NCI-H2227 (cell line): ENCODE measurements around the gene MRPL30.
A peak's percentile ranks its signal among the peaks of the same experiment; 100 is the strongest.
"Not testable (repeated sequence)": the region's sequence is repeated elsewhere in the genome, so short reads cannot be mapped to it uniquely, and the experiment has no call there.

Experiments
- DNase-seq: peaks from one replicate; lab custom pipeline; 2025; ENCODE audit not compliant: unreplicated experiment; lab: John Stamatoyannopoulos, UW

Gene MRPL30

DNA sequence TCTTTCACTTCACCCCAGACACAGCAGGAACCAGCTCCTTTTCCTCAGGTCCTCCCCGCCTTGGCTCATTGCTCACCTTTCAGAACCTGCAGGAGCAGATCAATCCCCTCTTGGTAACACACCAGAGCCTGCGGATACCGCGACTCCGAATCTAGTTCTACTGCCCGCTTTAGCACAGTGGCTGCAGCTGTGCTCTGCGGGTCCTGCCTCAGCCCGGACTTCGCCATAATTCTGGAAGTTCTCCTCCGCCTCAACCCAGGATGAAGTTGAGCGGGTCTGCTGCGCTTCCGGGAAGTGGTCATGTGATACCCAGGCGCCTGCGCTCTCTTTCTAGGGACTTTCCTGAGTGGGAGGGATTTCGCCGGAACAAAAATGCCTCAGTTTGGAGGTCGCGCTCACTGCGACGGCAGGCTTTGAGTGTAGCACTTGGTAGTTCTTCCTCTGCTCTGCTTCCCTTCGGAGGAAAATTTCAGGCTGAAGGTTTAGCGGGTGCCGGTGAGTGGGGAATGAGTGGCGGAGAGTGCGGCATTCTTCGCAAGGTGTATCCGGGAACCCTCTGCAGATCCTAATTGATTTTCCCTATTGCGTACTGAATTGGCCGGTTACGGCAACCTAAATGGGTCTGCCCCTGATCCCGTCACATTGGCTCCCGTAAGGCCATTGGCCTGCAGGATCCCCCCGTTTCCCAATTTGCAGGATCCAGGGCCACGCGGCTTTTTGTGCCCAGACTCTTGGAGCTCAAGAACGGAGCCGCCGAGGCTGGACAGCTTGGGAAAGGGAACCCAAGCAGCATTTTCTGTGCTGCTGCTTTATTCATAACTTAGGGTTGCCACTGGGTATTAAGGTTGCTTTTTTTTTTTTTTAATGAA, at the start of gene MRPL30, which contains the start of gene MITD1:
MRPL30 (plus strand) TSS at position 430 of the 869 bp plus-strand sequence. CDS start 5,020 bp downstream, outside the sequence.
MITD1 (minus strand) TSS at position 304 of the 869 bp plus-strand sequence; CDS start at position 227, 77 bp downstream.
- peak; percentile 97 for DNase-seq

DNA sequence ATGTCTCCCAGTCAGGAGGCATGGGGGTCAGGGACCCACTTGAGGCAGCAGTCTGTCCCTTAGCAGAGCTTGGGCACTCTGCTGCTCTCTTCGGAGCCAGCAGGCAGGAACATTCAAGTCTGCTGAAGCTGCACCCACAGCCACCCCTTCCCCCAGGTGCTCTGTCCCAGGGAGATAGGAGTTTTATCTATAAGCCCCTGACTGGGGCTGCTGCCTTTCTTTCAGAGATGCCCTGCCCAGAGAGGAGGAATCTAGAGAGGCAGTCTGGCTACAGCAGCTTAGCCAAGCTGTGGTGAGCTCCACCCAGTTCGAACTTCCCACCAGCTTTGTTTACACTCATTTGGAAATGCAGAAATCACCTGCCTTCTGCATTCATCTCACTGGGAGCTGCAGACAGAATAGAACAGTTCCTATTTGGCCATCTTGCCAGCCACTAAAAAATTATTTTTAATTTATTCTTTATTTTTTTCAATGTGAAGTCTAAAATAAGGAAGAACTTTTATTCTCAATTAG, 45.9 kb upstream of the MRPL30 start:
- not testable (repeated sequence) for DNase-seq

DNA sequence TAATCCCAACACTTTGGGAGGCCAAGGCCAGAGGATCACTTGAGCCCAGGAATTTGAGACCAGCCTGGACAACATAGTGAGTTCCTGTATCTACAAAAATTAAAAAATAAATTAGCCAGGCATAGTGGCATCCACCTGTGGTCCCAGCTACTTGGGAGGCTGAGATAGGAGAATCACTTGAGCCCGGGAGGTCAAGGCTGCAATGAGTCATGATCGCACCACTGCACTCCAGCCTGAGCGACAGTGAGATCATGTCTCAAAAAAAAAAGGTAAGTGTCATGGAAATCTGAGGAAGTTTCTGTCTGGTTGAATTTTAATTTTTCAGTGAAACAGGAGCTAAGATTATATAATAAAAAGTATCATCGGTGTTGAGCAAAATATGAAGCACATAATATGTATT, 42.0 kb upstream of the MRPL30 start:
- no peak for DNase-seq

DNA sequence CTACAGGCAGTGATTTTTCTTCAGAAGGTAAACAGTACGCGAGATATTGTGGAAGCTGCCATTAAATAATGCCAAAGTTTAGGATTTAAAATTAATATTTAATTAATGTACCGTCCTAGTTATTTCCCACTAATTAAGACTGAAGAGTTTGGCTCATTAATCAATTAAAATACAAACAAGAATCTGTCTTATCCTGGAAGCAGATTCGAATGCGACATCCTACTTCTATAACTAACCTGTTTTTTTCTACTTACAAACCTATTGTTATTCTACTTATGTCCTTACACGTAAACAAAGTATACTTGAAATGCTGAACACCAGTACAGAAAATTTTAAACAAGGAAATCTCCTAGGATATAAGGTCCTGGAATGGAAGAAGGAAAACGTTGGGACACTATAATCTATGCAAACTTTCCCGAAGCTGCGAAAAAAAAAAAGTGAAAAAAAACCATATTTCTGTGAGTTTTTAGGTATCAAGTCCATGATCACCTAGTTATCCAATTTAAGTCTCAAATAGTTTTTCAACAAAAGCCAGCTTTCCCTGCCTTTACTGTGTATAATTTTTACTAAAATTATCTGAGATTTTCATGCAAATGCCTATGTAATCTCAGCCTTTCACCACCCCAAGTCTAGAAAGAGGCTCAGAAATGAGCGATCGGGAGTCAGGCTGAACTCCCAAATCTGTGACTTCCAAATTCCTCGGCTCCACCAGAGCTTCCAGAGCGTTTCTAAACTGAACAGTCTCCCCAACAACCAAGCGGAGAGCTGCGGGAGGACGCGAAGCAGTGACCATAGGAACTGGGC, 40.7 kb upstream of the MRPL30 start:
- no peak for DNase-seq

DNA sequence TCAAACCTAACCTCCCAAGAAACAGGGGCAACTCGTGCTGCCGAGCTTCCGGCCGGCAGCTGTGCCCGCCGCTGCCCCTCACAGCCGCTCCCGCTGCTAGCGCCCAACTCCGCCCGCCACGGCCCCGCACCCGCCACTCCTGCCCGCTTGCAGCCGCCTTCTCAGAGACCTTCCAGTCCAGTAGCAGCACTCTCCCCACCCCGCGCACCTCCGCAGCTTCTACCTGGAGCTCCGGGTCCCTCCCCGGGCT, 40.2 kb upstream of the MRPL30 start:
- peak; percentile 82 for DNase-seq

DNA sequence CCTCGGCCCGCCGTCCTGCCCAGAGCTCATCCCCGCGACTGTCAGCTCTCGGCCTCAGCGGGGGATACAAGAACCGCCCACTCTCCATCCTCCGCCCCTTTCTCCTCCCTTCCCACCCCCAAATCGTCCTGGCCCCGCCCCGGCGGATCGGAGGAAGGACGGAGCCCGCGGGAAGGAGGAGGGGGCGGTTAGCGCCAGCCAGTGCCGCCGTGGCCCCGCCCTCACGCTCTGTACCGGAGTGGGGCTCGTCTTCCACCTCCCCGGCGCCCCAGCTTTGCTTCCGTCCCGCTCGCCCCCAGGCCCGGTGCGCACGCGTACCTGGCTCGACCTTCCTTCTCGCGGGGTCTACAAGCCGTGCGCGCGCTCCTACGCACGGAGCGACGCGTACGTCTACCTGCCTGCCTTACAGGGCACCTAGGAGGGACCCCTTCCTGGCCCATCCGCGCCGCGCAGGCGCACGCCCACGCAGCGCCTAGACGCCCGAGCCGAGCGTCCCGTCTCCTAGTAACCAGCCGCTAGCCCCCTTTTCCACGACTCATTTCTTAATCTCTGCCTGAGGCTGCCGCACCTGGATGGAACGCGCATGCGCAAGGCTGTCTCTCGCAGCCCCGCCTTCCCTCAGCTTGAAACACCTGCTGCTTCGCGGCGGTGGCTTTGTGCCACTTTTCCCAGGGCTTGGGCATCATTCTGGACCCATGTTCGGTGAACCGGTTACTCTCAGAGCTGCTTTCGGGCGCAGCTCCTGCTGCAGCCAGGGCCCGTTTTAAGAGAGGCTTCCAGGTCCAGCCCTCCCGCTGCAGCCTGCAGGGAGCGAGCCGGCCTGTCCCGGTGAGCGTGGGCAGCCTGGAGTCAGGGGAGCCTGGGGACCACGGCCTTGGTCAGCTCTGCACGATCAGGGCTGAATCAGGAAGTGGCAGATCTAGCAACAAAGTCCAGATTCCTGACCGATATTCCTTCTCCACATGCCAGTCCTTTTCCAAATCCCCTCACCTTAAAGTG, 39.6 kb upstream of the MRPL30 start, which contains the start of gene C2orf15:
C2orf15 (plus strand) TSS at position 598 of the 999 bp plus-strand sequence. CDS start 8,852 bp downstream, outside the sequence.
- DNase-seq = peak; percentile 98

DNA sequence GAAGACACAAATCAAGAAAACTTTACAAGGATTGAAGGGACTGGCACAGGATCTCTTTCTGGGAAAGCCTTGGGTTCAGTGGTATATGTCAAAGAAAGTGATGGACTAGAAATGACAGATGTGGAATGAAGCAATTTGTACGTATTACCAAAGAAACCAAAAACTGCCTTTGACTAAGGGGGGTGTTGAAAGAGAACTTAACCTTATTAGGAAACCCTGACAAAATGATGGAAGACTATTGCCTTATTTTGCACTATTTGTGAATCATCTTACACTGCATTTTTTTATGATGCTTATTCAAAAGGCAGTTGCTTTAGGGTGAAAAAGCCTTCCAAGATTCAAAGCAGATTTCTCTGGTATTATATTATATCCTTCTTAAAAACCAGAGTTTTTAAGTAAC, 30.3 kb upstream of the MRPL30 start:
- DNase-seq = no peak

DNA sequence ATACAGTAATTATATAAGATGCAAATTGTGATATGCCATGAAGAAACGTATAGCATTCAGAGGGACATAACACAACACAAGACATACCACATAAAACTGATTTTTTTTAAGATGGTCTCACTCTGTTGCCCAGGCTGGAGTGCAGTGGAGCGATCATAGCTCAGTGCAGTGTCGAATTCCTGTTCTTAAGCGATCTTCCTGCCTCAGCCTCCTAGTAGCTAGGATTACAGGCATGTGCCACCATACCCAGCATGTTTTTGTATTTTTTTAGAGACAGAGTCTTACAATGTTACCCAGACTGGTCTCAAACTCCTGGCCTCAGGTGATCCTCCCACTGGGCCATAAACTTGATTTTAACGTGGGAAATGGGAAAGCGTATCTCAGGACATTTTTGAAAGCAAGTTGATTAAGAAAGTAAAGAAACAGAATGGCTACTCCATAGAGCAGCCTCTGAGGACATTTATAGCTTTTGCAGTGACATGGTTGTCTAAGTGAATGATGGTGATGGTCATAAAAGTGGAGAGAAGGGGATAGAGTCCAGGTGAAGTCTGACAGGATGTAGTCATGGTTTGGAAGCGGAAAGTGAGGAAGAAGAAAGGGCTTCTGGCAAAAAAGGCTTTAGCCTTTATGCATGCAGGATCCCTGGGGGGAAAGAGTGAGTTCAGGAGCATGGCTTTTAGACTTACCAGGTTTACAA, 28.6 kb upstream of the MRPL30 start:
- no peak for DNase-seq

DNA sequence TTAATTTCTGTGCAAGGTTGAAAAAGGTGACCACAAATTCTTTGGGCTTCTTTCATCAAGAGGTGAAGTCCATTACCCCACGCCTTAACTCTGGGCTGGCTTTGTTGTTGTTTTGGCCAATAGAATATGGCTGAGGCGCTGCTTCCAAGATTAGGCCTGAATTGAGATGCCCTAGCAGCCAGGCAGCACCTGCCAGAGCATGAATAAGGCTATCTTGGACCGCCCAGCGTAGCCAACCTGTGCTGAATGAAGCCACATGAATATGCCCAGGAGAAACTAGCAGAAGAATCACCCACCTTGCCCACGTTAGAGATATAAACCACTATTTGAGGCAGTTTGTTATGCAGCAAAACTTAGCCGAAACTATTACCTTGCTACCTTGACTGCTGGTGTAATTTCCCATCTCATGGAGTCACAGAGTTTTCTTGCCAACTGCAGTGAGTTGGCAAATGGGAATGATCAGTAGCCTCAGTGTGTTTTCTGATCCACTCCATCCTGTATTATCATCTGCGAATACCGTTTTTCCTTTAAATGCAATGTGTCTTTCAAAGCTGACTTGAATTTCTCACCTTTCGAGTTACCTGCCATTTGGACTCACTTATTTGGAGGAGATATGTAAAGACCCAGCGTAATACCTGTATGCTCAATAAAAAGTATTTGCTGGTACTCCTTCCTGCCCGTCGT, 26.9 kb upstream of the MRPL30 start:
- DNase-seq = peak; percentile 7

DNA sequence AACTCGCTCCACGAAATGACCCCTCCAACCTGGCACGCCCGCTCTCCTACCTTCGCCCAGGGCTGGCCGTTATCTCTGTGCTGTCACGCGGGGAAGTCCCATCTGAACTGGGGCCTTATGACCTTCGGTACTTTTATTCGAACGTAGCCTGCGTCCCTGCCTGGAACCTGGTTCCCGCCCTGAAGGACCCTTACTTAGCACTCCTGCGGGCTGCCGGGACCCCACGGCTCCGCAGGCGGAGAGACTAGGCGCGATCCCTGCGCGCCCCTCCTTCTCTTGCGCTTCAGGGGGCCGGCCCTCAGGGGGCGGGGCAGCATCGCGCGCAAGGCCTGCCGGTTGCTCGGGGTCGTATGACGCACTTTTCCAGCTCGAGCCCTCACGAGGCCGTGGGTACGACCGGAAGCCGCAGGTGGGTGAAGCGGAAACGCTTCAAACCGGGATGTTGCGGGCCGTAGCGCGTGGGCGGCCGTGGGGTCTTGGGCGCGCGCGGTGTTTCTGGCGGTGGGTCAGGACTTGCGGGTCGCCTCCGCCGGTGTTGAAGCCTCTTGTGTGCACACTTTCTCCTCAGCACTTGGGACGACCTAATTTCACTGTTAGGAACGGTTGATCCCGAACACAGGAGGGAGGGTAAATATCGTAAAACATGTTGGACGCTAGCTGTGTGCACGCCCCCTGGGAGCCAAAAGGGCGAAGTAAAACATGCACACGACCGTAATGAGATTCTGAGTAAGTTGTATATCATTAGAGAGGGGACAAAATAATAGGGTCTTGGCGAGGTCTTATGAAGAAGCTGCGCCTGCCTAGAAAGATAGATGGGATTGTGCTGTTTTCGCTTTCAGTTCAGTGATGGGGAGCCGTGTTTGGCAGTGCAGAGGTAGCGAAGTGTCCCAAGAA, 26.1 kb upstream of the MRPL30 start, which contains the start of the genes LIPT1 and TSGA10:
LIPT1 (plus strand) TSS at position 325 of the 894 bp plus-strand sequence. CDS start 6,991 bp downstream, outside the sequence.
TSGA10 (minus strand) TSS at position 300 of the 894 bp plus-strand sequence. CDS start 45,503 bp downstream, outside the sequence.
- DNase-seq = peak; percentile 96

DNA sequence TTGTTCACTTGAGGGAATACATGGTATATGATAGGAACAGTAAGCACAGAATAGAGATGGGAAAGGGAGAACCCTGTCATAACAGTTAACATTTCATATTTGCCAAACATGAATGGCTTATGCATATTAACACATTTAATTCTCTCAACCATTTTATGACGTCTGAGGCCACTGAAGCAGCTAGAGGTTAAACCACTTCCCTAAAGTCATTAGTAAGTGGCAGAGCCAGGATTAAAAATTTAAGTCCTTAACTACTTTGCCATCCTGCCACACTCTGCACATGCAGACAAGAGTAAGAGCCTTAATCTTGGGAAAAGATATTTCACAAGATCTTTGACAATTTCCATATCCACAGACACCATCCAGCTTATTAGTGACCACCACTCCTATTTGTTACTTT, 24.1 kb upstream of the MRPL30 start:
- DNase-seq = no peak

DNA sequence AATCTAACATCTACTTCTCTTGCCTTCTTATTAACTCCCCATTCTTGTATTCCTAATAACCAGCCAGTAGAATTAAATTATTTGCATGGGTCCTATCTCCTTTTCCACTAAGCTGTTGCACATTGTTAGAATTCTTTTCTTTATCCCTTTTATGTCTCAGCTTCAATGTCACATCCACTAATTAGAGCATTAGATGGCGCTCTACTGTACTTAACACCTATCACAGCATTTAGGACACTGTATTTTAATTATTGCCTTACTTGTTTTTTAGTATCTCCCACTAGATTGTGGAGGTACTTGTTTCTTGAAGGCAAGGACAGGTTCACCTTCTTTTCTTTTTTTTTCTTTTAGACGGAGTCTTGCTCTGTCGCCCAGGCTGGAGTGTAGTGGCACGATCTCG, 22.4 kb upstream of the MRPL30 start:
- DNase-seq = no peak

DNA sequence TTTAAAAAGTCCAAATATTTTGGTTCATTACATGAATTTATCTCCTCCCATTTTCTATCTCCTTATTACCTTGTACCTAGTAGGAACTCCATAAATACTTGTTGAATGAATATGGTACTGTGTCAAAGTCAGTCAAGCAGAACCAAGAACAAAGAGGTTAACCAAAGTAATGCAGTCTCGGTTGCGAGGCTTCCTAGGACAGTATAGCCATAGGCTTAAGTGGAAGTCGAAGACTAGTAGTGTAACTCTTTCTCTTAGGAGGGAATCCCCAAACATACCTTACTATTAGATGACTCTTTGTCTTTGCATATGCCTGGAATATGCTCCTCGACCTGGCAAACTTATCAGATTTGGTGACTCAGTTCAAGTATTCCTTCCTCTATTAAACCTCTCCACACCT, 21.4 kb upstream of the MRPL30 start:
- DNase-seq = no peak

DNA sequence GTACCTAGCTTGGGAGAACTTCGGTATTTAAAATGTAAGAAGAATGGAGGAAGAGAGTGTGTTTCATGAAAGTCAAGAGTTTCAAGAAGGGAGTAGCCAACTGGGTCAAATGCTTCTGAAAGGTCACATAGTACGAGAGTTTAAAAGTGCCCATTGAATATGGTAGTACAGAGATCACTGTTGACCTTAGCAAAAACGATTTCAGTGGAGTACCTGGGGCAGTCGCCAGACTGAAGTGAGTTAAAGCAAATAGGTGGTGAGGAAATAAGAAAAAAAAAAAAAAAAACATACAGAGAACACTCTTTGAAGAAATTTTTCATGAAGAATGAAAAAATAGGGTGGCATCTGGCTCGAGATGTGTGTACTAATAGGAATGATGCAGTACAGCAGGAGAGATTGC, 14.8 kb upstream of the MRPL30 start:
- no peak for DNase-seq

DNA sequence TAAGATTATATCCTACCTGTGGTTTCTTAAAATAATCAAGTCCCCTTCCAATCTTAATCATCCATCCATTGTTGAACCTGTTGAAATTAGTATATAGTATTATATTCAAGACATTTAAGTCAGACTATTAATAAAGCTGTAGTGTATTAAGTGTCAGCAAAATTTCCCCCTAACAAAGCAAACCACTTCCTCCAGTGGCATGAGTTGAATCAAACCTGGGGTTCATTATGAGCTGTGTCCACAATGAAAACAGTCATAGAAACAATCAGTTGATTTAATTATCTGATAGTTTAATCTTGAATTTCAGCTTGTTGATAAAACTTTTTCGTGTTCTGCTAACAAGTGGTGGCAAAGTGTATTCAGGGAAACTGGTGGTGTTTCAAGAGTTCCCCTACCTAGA, 11.4 kb upstream of the MRPL30 start:
- DNase-seq = no peak

DNA sequence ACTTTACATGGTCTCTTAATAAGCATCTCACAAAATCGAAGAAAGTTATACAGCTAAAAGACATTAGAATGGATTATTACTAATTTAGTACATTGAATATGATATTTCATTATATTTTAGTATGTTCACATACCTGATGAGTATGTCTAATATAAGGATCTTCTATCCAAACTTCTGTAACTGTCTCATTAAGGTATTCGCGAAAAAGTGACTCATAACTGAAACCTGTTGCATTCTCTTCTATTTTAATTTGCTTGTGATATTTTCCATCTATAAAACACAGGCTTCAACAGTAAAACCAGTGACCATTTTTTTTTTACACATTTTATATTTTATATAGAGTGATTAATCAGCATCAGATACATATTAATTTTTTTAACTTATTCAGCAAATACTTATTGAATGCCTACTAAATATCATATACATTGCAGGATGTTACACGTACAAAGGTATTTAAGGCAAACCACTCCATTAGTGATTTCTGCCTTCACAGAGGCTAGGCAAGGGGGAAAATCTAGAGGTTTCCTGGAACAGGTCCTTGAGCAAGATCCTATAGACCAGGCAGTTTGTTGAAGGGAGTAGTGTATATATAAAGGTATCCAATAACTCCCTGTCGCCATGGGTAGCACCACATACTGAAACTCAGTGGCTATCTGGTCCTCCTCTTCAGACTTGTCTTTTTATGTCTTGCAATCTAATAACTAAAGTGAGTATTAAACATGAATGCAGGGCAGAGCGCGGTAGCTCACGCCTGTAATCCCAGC, 9.4 kb upstream of the MRPL30 start:
- no peak for DNase-seq

DNA sequence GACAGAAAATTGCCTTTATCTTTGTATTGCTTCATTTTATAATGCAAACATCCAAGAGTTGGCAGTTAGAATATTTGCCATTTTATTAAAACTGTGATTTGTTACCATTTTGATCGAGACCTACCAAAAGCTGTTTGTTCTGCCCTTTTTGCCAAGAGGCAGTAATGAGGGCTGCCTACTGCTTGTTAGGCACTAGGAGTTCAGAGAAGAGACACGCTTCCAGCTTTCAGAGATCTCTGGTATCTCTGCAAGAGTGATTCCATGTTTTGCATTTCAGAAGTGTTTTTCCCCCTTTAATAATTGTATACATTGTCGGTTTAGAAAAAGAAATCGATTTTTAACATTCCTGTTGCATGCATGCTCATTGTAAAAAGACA, 628 bp downstream of the MRPL30 start:
- DNase-seq = peak; percentile 27
